Fibroblast of mammary gland (primary cell): ENCODE results near the gene SELPLG.

Source experiments
- DNase-seq: peaks from one replicate; pipeline ENCODE4 v3.0.0-alpha.2; 2010; ENCODE audit warnings: low read depth
- H3K4me3 ChIP-seq: 2 replicates; pipeline ENCODE4 v1.5.1; 2011; ENCODE audit warnings: low read depth, mild to moderate bottlenecking, low read length, moderate library complexity; ENCODE audit not compliant: control insufficient read depth
- TF ChIP-seq, protein P1 (sequence below): conservative IDR thresholded peaks from 2 replicates; pipeline ENCODE4 v1.5.1; 2011; ENCODE audit warnings: low read depth, low read length, inconsistent platforms; ENCODE audit not compliant: control insufficient read depth, insufficient read depth

SELPLG gene

DNA sequence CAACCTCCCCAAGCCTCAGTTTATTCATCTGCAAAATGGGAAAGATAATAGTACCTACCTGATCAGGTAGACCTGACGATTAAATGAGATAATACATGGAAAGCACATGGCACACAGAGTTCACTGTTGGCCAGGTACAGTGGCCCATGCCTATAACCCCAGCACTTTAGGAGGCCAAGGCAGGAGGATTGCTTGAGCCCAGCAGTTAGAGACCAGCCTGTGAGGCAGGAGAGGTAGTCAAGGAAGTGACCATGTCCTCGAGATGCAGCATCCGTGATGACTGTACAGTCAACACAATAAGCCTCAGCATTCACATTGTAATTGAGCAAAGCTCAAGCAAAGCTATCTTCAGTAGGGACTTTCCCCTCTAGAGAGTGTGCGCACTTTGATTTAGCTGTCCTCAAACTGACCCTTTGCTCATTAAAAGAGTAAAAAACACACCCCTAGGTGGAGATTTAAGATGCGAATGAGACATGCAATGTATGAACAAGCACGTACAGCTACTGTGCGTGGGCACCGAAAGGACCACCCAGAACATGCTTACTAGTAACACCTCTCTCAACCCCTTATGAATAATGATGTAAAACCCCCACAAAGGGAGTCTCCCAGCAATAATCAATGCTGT lies 61.4 kb downstream of the SELPLG start:
- no peak for DNase-seq
- no peak overlapping the region for H3K4me3 ChIP-seq

More for the DNA sequence above, 61.4 kb downstream of the SELPLG start:
- TF ChIP-seq, protein P1, sequence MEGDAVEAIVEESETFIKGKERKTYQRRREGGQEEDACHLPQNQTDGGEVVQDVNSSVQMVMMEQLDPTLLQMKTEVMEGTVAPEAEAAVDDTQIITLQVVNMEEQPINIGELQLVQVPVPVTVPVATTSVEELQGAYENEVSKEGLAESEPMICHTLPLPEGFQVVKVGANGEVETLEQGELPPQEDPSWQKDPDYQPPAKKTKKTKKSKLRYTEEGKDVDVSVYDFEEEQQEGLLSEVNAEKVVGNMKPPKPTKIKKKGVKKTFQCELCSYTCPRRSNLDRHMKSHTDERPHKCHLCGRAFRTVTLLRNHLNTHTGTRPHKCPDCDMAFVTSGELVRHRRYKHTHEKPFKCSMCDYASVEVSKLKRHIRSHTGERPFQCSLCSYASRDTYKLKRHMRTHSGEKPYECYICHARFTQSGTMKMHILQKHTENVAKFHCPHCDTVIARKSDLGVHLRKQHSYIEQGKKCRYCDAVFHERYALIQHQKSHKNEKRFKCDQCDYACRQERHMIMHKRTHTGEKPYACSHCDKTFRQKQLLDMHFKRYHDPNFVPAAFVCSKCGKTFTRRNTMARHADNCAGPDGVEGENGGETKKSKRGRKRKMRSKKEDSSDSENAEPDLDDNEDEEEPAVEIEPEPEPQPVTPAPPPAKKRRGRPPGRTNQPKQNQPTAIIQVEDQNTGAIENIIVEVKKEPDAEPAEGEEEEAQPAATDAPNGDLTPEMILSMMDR: no peak
